Breast epithelium (tissue), 4 donors: Measurements from ENCODE around the gene TRIM38. TPM values are rescaled to one million over a fixed set of nuclear protein-coding genes. Genes with fewer than 3 reads are reported as not detected.

Source experiments
- DNase-seq, 2 donors: peaks; one replicate each; pipeline ENCODE4 v3.0.0-alpha.2; 2019; ENCODE audit warnings: low spot score in 2 of 2
- H3K27ac ChIP-seq, 2 donors: fragments of 200-600 bp; sonication (generic) in 1 of 2; one replicate each; pipeline ENCODE4 v1.5.1; 2016 to 2019; ENCODE audit warnings: mild to moderate bottlenecking in 1 of 2
- H3K27me3 ChIP-seq, 2 donors: fragments of 200-600 bp; sonication (generic) in 1 of 2; one replicate each; pipeline versions ENCODE4 v1.5.1 to v1.6.0; 2017 to 2019; ENCODE audit warnings: control low read depth in 1 of 2, mild to moderate bottlenecking in 1 of 2
- H3K36me3 ChIP-seq: fragments of 200-600 bp; one replicate; pipeline ENCODE4 v1.5.1; 2019
- H3K4me1 ChIP-seq, 2 donors: fragments of 200-600 bp; sonication (generic); one replicate each; pipeline ENCODE4 v1.5.1; 2016 to 2019; ENCODE audit warnings: control low read depth in 1 of 2
- H3K4me3 ChIP-seq, 3 donors: fragments of 200-600 bp; sonication (generic); 1 replicate in 2 of 3; 2 replicates in 1 of 3; pipeline ENCODE4 v1.5.1; 2016 to 2019; ENCODE audit warnings: mild to moderate bottlenecking in 3 of 3, moderate library complexity in 2 of 3
- H3K9me3 ChIP-seq, 2 donors: fragments of 200-600 bp; sonication (generic) in 1 of 2; one replicate each; pipeline ENCODE4 v1.5.1; 2016 to 2019; ENCODE audit warnings: control low read depth in 1 of 2
- CTCF ChIP-seq, 3 donors: fragments of 450-650 bp; IDR thresholded peaks; one replicate each; pipeline ENCODE4 v1.5.1; 2016 to 2017; ENCODE audit warnings: antibody characterized with exemption in 3 of 3, mild to moderate bottlenecking in 3 of 3, moderate library complexity in 3 of 3
- POLR2A ChIP-seq: fragments of 450-650 bp; IDR thresholded peaks from one replicate; pipeline ENCODE4 v1.6.1; 2016; ENCODE audit warnings: antibody characterized with exemption, mild to moderate bottlenecking, moderate library complexity
- POLR2AphosphoS5 ChIP-seq, 3 donors: sonication (generic); formaldehyde crosslinking; IDR thresholded peaks; one replicate each; pipeline ENCODE4 v1.6.1; 2017; ENCODE audit warnings: antibody characterized with exemption in 3 of 3
- intact Hi-C: fragments of 100-400 bp; cut with DNase I; formaldehyde crosslinking; loops from one replicate; pipeline ENCODE4 v1.15.1; 2023; ENCODE audit warnings: low total_unique reads
- total RNA-seq, 3 donors: library from RNA; depleted of rRNA; stranded (reverse); fragments of >200 nt; gene quantifications; one replicate each; pipeline ENCODE4 v1.1.0, GENCODE V29; 2016

TRIM38 gene
- total RNA-seq, 3 donors from 2014 or later, result 11.8 to 16.2 (median 12.1) TPM

DNA sequence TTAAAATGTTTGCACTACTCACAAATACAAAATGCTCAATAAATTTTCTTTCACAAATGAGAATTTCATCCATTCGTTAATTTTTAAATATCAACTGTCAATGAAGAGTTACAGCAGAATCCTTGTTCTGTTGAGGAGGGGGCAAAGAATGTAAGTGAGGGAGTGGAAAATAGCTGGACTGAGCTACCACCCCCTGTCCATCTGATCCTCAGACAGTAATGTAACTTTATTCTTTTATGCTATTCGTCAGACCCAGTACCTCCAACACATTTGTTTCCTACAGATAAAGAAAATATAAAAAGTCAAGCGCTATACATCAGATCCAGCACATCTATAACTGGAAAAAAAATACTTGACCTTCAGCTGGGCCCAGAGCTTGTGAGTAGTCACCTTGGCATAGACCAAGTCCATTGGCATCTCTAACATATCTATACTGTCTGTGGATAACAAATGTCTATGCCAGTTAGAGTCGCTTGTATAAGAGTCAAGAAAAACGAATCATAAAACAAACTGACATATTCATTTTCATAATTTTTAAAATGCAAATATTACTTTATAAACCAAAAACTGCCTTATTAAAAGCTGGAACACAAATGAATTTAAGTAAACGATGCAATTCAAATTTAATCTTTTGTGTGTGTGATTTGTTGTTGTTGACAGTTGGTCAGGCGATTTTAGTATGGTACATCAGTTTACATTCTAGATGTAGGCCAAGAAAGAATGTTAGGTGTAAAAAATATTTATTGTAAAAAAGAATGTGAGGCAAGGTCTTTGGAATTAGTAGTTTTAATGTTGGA, 67.5 kb downstream of the TRIM38 start:
- intact Hi-C loops, result loop anchor here (2.0 kb wide), 1 partner anchor 129 kb away; a partner anchor contains a TSS
- H3K27ac ChIP-seq, result no peak overlapping the region
- no peak for DNase-seq
- H3K27me3 ChIP-seq, result no peaks in the 10 kb centered on the region
- no peaks in the 10 kb centered on the region for H3K9me3 ChIP-seq
- no peaks in the 10 kb centered on the region for H3K4me1 ChIP-seq
- no peak overlapping the region for H3K4me3 ChIP-seq
- no peak for TF ChIP-seq POLR2AphosphoS5 (IDR thresholded peaks at IDR 0.05)
- no peak for TF ChIP-seq CTCF (IDR thresholded peaks at IDR 0.05)
- TF ChIP-seq POLR2A, result no peak
- no peaks in the 10 kb centered on the region for H3K36me3 ChIP-seq

DNA sequence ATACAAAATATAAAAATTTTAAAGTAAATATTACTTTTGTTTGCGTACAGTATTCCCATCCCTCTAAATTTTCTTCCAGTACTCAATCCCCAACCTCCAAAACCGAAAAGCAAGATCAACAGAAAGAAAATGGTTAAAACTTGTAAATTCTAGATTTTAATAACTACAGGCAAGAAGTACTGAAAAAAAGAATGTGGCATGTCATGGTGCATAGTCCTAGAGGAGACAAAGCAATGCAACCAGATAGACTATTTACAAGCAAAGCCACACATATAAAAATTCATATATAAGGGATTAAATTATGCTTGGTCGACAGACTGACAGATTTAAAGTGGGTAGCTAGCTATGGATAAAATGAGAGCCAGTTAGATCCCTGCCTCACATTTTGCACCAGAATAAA, 68.1 kb downstream of the TRIM38 start:
- Histone ChIP-seq H3K27me3 (no peaks in the 10 kb centered on the region), H3K9me3 (no peaks in the 10 kb centered on the region), H3K4me1 (no peaks in the 10 kb centered on the region), H3K36me3 (no peaks in the 10 kb centered on the region), H3K4me3 (no peak overlapping the region), H3K27ac (no peak overlapping the region)
- TF ChIP-seq CTCF (IDR thresholded peaks at IDR 0.05), result no peak
- DNase-seq, result no peak
- intact Hi-C loops, result loop anchor here (2.0 kb wide), 1 partner anchor 128 kb away; a partner anchor contains a TSS

GRCh38 chr6:26031151-26031594, 68.6 kb downstream of the TRIM38 start:
- no peak for DNase-seq
- H3K4me3 ChIP-seq, result peak overlapping the region in 1 of 3 donors; percentile 61
- intact Hi-C loops, result loop anchor here (2.0 kb wide), 1 partner anchor 128 kb away; a partner anchor contains a TSS
- no peaks in the 10 kb centered on the region for H3K9me3 ChIP-seq
- H3K27ac ChIP-seq, result peak overlapping the region in 1 of 2 donors; percentile 92
- TF ChIP-seq CTCF (IDR thresholded peaks at IDR 0.05), result no peak
- TF ChIP-seq POLR2AphosphoS5 (IDR thresholded peaks at IDR 0.05), result no peak
- no peak for TF ChIP-seq POLR2A
- no peaks in the 10 kb centered on the region for H3K4me1 ChIP-seq
- no peaks in the 10 kb centered on the region for H3K27me3 ChIP-seq
- H3K36me3 ChIP-seq, result no peaks in the 10 kb centered on the region

DNA sequence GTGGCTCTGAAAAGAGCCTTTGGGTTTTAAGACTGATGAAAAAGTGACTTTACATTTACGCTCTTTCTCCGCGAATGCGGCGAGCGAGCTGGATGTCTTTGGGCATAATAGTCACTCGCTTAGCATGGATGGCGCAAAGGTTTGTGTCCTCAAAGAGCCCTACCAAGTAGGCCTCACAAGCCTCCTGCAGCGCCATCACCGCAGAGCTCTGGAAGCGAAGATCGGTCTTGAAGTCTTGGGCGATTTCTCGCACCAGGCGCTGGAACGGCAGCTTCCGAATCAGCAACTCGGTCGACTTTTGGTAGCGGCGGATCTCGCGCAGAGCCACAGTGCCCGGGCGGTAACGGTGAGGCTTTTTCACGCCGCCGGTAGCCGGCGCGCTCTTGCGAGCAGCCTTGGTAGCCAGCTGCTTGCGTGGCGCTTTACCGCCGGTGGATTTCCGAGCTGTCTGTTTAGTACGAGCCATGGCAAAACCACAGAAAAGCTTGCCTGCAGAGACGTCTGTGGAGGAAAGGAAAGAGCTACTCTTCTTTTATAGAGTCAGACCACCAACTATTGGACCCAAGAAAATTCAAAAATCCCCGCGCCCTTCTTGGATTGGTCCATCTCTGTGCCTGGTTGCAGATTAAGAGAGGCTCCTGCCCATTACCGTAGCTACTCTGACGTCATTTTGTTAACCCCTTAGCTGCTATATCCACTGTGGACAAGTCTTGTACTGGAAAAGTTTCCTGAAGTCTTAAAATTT, 69.2 kb downstream of the TRIM38 start:
- DNase-seq, result peak in 1 of 2 donors; percentile 81
- Histone ChIP-seq H3K9me3 (no peaks in the 10 kb centered on the region), H3K4me1 (no peaks in the 10 kb centered on the region), H3K36me3 (no peaks in the 10 kb centered on the region), H3K27me3 (no peaks in the 10 kb centered on the region), H3K4me3 (peak overlapping the region; percentile 46 to 74 (median 61)), H3K27ac (peak overlapping the region; percentile 92 to 94)
- TF ChIP-seq CTCF (IDR thresholded peaks at IDR 0.05), result peak in 1 of 3 donors; percentile 8
- peak; percentile 27 to 71 (median 50) for TF ChIP-seq POLR2AphosphoS5 (IDR thresholded peaks at IDR 0.05)
- no peak for TF ChIP-seq POLR2A
- intact Hi-C loops, result loop anchor here (2.0 kb wide), 1 partner anchor 127 kb away; a partner anchor contains a TSS
